HG02885 (cell line): ENCODE data around the gene SULT6B1.

Source experiments
- ATAC-seq: cut with Tn5 transposase; IDR thresholded peaks from one replicate; pipeline ENCODE4 v1.9.1; 2021; ENCODE audit warnings: mild to moderate bottlenecking; ENCODE audit not compliant: unreplicated experiment, poor library complexity

Gene SULT6B1

DNA sequence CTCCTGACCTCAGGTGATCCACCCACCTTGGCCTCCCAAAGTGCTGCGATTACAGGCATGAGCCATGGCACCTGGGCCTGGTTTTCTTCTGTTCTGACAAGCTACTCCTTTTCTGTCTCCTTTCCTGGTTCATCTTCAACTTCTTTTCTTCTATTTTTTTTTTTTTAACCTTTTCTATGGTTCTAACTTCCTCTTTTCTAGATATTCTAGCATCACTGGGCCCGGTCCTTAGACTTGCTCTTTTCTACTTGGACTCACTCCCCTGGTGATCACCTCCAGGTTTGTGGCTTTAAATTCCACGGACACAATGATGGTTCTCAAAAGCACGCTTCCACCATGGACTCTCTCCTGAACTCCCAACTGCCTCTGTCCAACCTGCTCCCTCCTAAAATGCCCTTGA is 33.7 kb downstream of the SULT6B1 start:
- ATAC-seq: no peak

GRCh38 chr2:37153224-37153623 is 35.2 kb downstream of the SULT6B1 start:
- no peak for ATAC-seq

- no peak for ATAC-seq
These were observed 38.7 kb downstream of the SULT6B1 start for GRCh38 chr2:37149626-37150322.

- no peak for ATAC-seq
These were observed 40.1 kb downstream of the SULT6B1 start for GRCh38 chr2:37148325-37148724.

GRCh38 chr2:37146062-37146461 is 42.4 kb downstream of the SULT6B1 start:
- ATAC-seq: no peak

DNA sequence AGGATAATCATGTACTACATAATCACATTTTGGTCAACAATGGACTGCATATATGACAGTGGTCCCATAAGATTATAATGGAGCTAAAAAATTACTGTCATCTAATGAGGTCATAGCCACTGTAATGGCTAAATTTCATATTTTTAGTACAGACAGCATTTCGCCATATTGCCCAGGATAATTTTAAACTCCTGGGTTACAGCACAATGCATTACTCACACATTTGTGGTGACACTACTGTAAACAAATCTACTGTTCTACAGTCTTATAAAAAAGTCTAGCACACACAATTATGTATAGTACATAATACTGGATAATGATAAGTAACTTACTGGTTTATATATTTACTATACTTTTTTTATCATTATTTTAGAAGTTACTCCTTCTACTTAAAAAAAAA is 44.5 kb downstream of the SULT6B1 start:
- ATAC-seq: no peak

- ATAC-seq: no peak
These were observed 45.9 kb downstream of the SULT6B1 start for GRCh38 chr2:37142546-37142945.

- ATAC-seq: no peak
These were observed 55.6 kb downstream of the SULT6B1 start for GRCh38 chr2:37132914-37133313.

DNA sequence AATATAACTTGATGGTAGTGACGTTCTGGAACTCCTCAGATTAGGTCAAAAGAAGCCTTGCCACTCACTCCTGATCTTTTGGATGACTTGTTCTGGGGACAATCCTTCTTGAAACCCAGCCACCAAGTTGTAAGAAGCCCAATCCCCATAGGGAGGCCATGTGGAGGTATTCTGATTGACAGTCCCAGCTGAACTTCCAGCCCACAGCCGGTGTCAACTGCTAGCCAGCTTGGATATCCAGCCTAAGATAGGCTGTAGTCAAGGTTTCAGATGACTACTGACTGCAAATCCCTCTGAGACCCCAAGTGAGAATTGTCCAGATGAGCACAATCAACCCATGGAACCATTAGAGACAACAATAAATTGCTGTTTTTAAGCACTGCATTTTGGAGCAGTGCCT is 63.1 kb downstream of the SULT6B1 start:
- no peak for ATAC-seq

DNA sequence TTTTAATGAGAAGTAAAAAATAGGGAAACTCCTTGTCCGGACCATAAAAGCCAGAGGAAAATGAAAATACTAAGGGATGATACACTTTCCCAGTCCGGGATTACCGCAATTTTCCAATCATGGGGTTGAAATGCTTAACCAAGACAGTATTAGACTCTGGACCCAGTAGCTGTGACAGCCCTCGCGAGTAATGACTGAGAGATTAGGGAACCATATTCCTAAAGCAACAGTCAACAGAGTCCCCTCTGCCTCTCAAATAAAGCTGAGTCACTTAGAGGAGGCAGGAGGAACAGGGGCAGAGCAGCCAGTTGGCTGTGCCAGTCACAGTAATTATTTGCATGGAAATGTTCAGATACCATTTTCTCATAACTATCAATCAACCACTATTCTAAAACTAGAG is 69.3 kb downstream of the SULT6B1 start:
- ATAC-seq: no peak
